ENCODE results near the gene AP5S1.

- TF ChIP-seq, protein P1, sequence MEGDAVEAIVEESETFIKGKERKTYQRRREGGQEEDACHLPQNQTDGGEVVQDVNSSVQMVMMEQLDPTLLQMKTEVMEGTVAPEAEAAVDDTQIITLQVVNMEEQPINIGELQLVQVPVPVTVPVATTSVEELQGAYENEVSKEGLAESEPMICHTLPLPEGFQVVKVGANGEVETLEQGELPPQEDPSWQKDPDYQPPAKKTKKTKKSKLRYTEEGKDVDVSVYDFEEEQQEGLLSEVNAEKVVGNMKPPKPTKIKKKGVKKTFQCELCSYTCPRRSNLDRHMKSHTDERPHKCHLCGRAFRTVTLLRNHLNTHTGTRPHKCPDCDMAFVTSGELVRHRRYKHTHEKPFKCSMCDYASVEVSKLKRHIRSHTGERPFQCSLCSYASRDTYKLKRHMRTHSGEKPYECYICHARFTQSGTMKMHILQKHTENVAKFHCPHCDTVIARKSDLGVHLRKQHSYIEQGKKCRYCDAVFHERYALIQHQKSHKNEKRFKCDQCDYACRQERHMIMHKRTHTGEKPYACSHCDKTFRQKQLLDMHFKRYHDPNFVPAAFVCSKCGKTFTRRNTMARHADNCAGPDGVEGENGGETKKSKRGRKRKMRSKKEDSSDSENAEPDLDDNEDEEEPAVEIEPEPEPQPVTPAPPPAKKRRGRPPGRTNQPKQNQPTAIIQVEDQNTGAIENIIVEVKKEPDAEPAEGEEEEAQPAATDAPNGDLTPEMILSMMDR (IDR thresholded peaks at IDR 0.05) = no peak
- no peak for TF ChIP-seq POLR2A (IDR thresholded peaks at IDR 0.05)
Measured at GRCh38 chr20:3794701-3795420, 25.5 kb upstream of the AP5S1 start.
